PFSK-1 (cell line): ENCODE results near the gene MATN3.

Experiments
- FOXP2 ChIP-seq: optimal IDR thresholded peaks from 2 replicates; pipeline ENCODE3; 2011; ENCODE audit warnings: borderline replicate concordance, control low read depth, inconsistent platforms; ENCODE audit not compliant: insufficient read depth; ENCODE audit errors: extremely low read length, extremely low read depth
- POLR2AphosphoS5 ChIP-seq: IDR thresholded peaks from 2 replicates; pipeline ENCODE4 v1.6.1; 2012; ENCODE audit warnings: low read depth, mild to moderate bottlenecking, control low read depth, low read length, moderate library complexity
- SIN3A ChIP-seq: IDR thresholded peaks from 2 replicates; pipeline ENCODE4 v1.6.1; 2012; ENCODE audit warnings: mild to moderate bottlenecking, low read length, moderate library complexity, borderline replicate concordance; ENCODE audit not compliant: insufficient read depth
- TAF1 ChIP-seq: IDR thresholded peaks from 2 replicates; pipeline ENCODE4 v1.6.1; 2012; ENCODE audit warnings: low read length, control low read depth, borderline replicate concordance; ENCODE audit not compliant: insufficient read depth
- TF ChIP-seq, protein P1 (sequence below), 2 experiments: IDR thresholded peaks; 2 replicates each; pipeline versions ENCODE4 v1.6.1 to v1.8.0; 2011 to 2012; ENCODE audit warnings: low read depth in 2 of 2, low read length in 2 of 2, control low read depth in 1 of 2, inconsistent platforms in 1 of 2, mild to moderate bottlenecking in 1 of 2, moderate library complexity in 1 of 2; ENCODE audit not compliant: insufficient read depth in 1 of 2

The MATN3 gene

DNA sequence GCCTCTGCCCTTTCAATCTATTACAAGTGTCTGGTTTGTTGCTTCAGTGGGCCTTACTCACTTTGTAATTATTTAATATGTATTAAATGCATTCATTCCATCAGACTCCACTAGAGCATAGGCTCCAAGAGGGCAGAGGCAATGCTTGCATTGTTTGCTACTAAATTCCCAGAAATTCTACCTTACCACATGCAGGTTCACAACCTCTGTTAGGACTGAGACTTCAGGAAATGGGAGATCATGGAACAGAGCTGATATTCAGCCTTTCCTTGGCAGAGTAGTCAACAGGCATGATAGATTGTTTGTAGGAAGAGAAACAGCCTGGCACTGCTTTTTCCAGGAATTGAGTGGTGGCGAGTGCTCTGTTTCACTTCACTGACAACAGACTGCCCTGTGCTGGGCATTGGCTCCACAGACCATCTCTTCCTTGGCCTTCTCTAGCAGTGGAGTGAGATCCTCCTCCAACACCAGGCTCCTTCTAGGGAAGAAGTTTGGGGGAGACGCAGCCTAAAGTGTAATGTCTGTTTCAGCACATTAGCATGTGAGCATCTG lies 6.2 kb upstream of the MATN3 start:
- TF ChIP-seq, protein P1, sequence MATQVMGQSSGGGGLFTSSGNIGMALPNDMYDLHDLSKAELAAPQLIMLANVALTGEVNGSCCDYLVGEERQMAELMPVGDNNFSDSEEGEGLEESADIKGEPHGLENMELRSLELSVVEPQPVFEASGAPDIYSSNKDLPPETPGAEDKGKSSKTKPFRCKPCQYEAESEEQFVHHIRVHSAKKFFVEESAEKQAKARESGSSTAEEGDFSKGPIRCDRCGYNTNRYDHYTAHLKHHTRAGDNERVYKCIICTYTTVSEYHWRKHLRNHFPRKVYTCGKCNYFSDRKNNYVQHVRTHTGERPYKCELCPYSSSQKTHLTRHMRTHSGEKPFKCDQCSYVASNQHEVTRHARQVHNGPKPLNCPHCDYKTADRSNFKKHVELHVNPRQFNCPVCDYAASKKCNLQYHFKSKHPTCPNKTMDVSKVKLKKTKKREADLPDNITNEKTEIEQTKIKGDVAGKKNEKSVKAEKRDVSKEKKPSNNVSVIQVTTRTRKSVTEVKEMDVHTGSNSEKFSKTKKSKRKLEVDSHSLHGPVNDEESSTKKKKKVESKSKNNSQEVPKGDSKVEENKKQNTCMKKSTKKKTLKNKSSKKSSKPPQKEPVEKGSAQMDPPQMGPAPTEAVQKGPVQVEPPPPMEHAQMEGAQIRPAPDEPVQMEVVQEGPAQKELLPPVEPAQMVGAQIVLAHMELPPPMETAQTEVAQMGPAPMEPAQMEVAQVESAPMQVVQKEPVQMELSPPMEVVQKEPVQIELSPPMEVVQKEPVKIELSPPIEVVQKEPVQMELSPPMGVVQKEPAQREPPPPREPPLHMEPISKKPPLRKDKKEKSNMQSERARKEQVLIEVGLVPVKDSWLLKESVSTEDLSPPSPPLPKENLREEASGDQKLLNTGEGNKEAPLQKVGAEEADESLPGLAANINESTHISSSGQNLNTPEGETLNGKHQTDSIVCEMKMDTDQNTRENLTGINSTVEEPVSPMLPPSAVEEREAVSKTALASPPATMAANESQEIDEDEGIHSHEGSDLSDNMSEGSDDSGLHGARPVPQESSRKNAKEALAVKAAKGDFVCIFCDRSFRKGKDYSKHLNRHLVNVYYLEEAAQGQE (IDR thresholded peaks at IDR 0.05; ENCODE audit: insufficient read depth in 1 of 2, low read depth in 2 of 2, low read length in 2 of 2) = no peak

GRCh38 chr2:20016346-20016745 lies 3.9 kb upstream of the MATN3 start:
- TF ChIP-seq SIN3A (no peak), FOXP2 (no peak), TAF1 (no peak), POLR2AphosphoS5 (no peak)
- TF ChIP-seq, protein P1 (IDR thresholded peaks at IDR 0.05; ENCODE audit: insufficient read depth in 1 of 2, low read depth in 2 of 2, low read length in 2 of 2) = no peak

DNA sequence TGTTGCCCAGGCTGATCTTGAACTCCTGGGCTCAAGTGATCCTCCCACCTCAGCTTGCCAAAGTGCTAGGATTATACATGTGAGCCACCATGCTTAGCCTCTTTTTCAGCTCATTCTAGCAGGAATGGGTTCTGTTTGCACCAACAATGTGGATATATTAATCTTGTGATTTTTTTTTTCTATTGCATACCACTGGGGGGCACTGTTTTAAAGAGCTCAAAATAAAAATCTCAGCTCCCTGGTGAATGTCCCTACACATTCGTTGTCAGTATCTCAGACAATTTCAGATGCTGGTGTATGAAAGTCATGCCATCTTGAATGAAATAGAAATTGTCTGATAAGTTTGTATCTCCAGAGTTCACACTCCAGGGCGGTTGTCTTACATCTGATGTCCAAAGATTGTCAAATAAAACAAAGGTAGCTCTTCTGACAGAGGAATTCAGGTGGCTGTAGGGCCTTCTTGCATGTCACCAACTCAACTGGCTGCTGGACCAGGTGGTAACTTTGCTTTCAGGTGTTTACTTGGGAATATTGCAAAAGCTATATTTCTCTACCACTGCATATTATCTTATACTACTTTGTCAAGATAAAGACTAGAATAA lies 3.1 kb upstream of the MATN3 start:
- TF ChIP-seq SIN3A = no peak
- no peak for TF ChIP-seq FOXP2
- TF ChIP-seq TAF1 = no peak

DNA sequence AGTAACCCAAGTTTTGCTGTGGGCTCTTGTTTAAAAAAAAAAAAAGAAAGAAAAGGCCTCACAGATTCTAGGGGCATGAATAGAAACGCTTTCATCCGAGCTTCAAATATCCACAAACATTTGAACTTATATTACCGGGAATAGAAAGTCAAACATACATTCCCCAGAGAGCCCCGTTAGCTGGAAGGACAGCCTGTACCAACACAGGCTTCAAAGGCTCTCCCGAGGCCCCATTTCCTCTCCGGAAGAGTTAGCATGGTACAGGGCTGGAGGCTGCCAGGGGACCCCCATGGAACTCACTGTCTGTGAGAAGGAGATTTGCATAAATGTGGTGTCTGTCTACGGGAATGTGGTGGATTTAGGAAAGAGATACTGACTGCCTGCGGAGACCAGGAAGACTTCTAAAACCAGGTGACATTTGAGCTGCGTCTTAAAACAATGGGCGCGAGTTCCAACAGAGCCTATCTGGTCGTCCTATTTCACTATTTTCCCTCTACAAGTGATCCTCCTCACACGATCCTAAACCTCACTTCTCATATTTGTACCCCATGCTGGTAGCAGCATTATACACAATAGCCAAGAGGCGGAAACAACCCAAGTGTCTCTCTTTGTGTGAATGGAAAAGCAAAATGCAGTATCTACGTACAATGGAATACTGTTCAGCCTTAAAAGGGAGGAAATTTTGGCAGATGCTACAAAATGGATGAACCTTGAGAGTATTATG lies 820 bp upstream of the MATN3 start:
- no peak for TF ChIP-seq FOXP2
- TF ChIP-seq, protein P1 (IDR thresholded peaks at IDR 0.05; ENCODE audit: insufficient read depth in 1 of 2, low read depth in 2 of 2, low read length in 2 of 2) = no peak
- TF ChIP-seq SIN3A = no peak
- no peak for TF ChIP-seq TAF1
- TF ChIP-seq POLR2AphosphoS5 = no peak

GRCh38 chr2:20012032-20012281 lies 511 bp downstream of the MATN3 start:
- TF ChIP-seq FOXP2 (no peak), TAF1 (no peak), POLR2AphosphoS5 (no peak), SIN3A (no peak)
- TF ChIP-seq, protein P1 (IDR thresholded peaks at IDR 0.05; ENCODE audit: insufficient read depth in 1 of 2, low read depth in 2 of 2, low read length in 2 of 2) = no peak
